ENCODE results near the gene MAPKAP1.

MAPKAP1 gene

DNA sequence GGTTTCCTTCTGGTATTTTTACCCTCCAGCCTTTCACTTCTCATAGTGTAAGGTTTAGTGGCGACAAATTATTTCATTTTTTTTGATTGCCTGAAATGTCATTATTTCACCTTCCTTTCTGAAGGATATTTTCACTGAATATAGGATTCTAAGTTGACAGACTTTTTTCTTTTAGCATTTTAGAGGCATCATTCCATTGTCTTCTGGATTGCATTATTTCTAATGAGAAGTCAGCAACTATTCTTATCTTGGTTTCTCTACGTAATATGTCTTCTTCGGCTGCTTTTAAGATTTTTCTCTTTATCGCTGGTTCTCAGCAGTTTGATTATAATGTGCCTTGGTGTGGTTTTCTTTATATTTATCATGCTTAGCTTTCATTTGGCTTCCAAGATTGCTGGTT is 251.1 kb downstream of the MAPKAP1 start:
- no peaks in the 10 kb centered on the region for H3K79me2 ChIP-seq (ENCODE audit: insufficient read depth, low read length)
- no peaks in the 10 kb centered on the region for H3K4me1 ChIP-seq (ENCODE audit: insufficient read depth, low read length, severe bottlenecking)
- no peak overlapping the region for H3K4me2 ChIP-seq (ENCODE audit: low read length)
- H3K36me3 ChIP-seq (ENCODE audit: insufficient read depth, low read length) = peaks cover 21% of the 10 kb centered on the region
- peaks cover 24% of the 10 kb centered on the region for H3K9me3 ChIP-seq (ENCODE audit: low read length)
- H4K20me1 ChIP-seq (ENCODE audit: insufficient read depth, low read length) = no peaks in the 10 kb centered on the region
- H3F3A ChIP-seq (ENCODE audit: insufficient read depth, low read length) = no peaks in the 10 kb centered on the region
- H3K4me3 ChIP-seq (ENCODE audit: low read depth, low read length, poor library complexity, severe bottlenecking) = no peak overlapping the region
- H3K27ac ChIP-seq (ENCODE audit: low read depth, low read length, poor library complexity, severe bottlenecking) = no peak overlapping the region
- H3K27me3 ChIP-seq (ENCODE audit: insufficient read depth, low read length) = no peaks in the 10 kb centered on the region
- no peak for TF ChIP-seq CTCF (IDR thresholded peaks at IDR 0.05; ENCODE audit: low read length)
- no peak for TF ChIP-seq EZH2 (IDR thresholded peaks at IDR 0.05; ENCODE audit: borderline replicate concordance, low read length)
- H2AFZ ChIP-seq (ENCODE audit: low read length) = no peak overlapping the region
- no peaks in the 10 kb centered on the region for H3K9me2 ChIP-seq (ENCODE audit: low read depth, low read length)
- no peak overlapping the region for H3K9ac ChIP-seq (ENCODE audit: low read length)

- H3K9me2 ChIP-seq (ENCODE audit: low read depth, low read length) = no peaks in the 10 kb centered on the region
Observed at GRCh38 chr9:125455132-125455531, 251.9 kb downstream of the MAPKAP1 start.

DNA sequence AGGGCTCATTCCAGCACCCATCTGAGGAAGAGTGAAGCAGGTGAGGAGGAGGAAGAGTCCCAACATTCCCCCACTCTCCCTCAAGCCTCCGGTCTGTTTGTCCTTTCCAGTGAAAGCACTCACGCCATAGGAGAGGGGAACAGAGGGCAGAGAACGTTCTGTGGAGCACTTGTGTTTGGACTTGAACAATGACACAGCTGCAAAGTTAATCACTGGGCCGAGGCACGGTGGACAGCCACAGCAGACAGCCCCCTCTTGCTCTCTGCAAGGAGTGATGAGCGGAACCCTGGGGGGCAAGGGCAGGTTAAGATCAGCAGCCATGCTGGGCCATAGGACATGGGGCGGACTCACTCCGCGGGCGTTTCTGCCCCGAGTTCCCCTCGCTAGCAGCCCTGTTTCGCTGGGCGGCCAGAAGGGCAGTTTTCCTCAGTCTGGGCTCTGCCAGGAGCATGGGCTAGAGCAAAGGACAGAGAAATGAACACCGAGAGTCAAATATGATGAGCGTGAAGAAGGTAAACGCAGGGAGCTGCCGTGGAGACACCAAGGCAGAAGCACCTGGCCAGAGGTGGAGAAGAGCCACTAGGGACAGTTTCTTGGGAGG is 259.7 kb downstream of the MAPKAP1 start:
- peak overlapping the region; percentile 21 for H3K4me3 ChIP-seq (ENCODE audit: low read depth, low read length, poor library complexity, severe bottlenecking)
- no peaks in the 10 kb centered on the region for H3K9me3 ChIP-seq (ENCODE audit: low read length)
- H2AFZ ChIP-seq (ENCODE audit: low read length) = no peak overlapping the region
- peaks cover 34% of the 10 kb centered on the region for H3K4me1 ChIP-seq (ENCODE audit: insufficient read depth, low read length, severe bottlenecking)
- H3K9ac ChIP-seq (ENCODE audit: low read length) = peak overlapping the region; percentile 30; the same call in 1 of the 2 replicates
- peak overlapping the region; percentile 76 for H3K27ac ChIP-seq (ENCODE audit: low read depth, low read length, poor library complexity, severe bottlenecking)
- peaks cover 11% of the 10 kb centered on the region; the same call in 1 of the 2 replicates for H3K36me3 ChIP-seq (ENCODE audit: insufficient read depth, low read length)
- peak overlapping the region; percentile 54 for H3K4me2 ChIP-seq (ENCODE audit: low read length)
- H3K27me3 ChIP-seq (ENCODE audit: insufficient read depth, low read length) = no peaks in the 10 kb centered on the region
- TF ChIP-seq CTCF (IDR thresholded peaks at IDR 0.05; ENCODE audit: low read length) = no peak
- H3K9me2 ChIP-seq (ENCODE audit: low read depth, low read length) = no peaks in the 10 kb centered on the region
- no peaks in the 10 kb centered on the region for H3F3A ChIP-seq (ENCODE audit: insufficient read depth, low read length)
- no peaks in the 10 kb centered on the region for H4K20me1 ChIP-seq (ENCODE audit: insufficient read depth, low read length)
- no peaks in the 10 kb centered on the region for H3K79me2 ChIP-seq (ENCODE audit: insufficient read depth, low read length)

More at GRCh38 chr9:125455132-125455531, 251.9 kb downstream of the MAPKAP1 start:
- H3K79me2 ChIP-seq (ENCODE audit: insufficient read depth, low read length) = no peaks in the 10 kb centered on the region
- no peak overlapping the region for H3K4me3 ChIP-seq (ENCODE audit: low read depth, low read length, poor library complexity, severe bottlenecking)
- no peaks in the 10 kb centered on the region for H3F3A ChIP-seq (ENCODE audit: insufficient read depth, low read length)
- no peaks in the 10 kb centered on the region for H3K27me3 ChIP-seq (ENCODE audit: insufficient read depth, low read length)
- H3K27ac ChIP-seq (ENCODE audit: low read depth, low read length, poor library complexity, severe bottlenecking) = no peak overlapping the region
- H2AFZ ChIP-seq (ENCODE audit: low read length) = no peak overlapping the region
- no peak overlapping the region for H3K9ac ChIP-seq (ENCODE audit: low read length)
- H4K20me1 ChIP-seq (ENCODE audit: insufficient read depth, low read length) = no peaks in the 10 kb centered on the region
- no peaks in the 10 kb centered on the region for H3K4me1 ChIP-seq (ENCODE audit: insufficient read depth, low read length, severe bottlenecking)
- H3K9me3 ChIP-seq (ENCODE audit: low read length) = peaks cover 24% of the 10 kb centered on the region
- H3K36me3 ChIP-seq (ENCODE audit: insufficient read depth, low read length) = peaks cover 14% of the 10 kb centered on the region
- H3K4me2 ChIP-seq (ENCODE audit: low read length) = no peak overlapping the region
- TF ChIP-seq EZH2 (IDR thresholded peaks at IDR 0.05; ENCODE audit: borderline replicate concordance, low read length) (no peak), CTCF (IDR thresholded peaks at IDR 0.05; ENCODE audit: low read length) (no peak)
